ENCODE measurements around the gene GET3. TPM values are rescaled to one million over a fixed set of nuclear protein-coding genes. Genes with fewer than 3 reads are reported as not detected.

GET3 gene
- total and polyA plus RNA-seq, 2 of the 13 experiments (the other 11 are each of a cell fraction or from before 2014, with no cell fraction given): 57.7 to 59.4 TPM

DNA sequence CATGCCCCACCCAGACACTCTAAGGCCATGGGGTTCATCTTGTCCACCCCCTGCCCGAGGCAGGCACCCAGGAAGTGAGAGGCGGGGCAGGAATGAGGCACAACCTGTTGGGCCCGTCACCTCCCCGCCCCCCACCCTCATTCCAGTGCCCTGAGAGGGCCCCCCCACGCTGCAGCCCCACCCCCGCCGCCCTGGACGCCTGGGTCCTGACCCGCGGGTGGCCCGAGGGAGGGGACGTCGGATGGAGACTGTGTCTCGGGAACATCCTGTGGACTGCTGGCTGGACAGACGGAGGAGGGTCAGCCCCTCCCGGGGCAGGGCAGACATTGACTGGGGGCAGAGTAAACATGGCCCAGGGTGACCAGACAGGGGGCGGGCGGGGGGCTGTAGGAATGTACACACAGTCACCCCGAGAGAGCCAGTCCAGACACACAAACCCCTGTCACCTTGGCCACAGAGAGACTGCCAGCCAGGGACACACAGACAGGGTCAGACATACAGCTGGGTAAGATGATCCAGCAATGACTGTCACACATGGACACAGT is 46.6 kb downstream of the GET3 start (continued):
- TF ChIP-seq ZNF678 (CRISPR knock-in tag; IDR thresholded peaks at IDR 0.05) (no peak), ZBTB8A (CRISPR knock-in tag; IDR thresholded peaks at IDR 0.05; ENCODE audit: borderline replicate concordance, low read depth) (no peak), SOX5 (CRISPR knock-in tag; IDR thresholded peaks at IDR 0.05; ENCODE audit: borderline replicate concordance) (no peak), NFYB (CRISPR knock-in tag; IDR thresholded peaks at IDR 0.05) (no peak), RAD51 (IDR thresholded peaks at IDR 0.05; ENCODE audit: borderline replicate concordance) (no peak), NCOA2 (CRISPR knock-in tag; IDR thresholded peaks at IDR 0.05) (peak; percentile 13; the same call in 1 of the 2 replicates), ZNF33A (CRISPR knock-in tag; IDR thresholded peaks at IDR 0.05; ENCODE audit: borderline replicate concordance) (no peak), NCOR1 (IDR thresholded peaks at IDR 0.05; ENCODE audit: borderline replicate concordance, low read length) (no peak), MXD1 (CRISPR knock-in tag; IDR thresholded peaks at IDR 0.05) (no peak), SMARCE1 (IDR thresholded peaks at IDR 0.05; ENCODE audit: borderline replicate concordance) (no peak), NPAS2 (CRISPR knock-in tag; IDR thresholded peaks at IDR 0.05; ENCODE audit: borderline replicate concordance) (no peak), ZNF556 (CRISPR knock-in tag; IDR thresholded peaks at IDR 0.05; ENCODE audit: borderline replicate concordance) (no peak; the same call in 1 of the 2 replicates), ZIK1 (CRISPR knock-in tag; IDR thresholded peaks at IDR 0.05; ENCODE audit: borderline replicate concordance, low read depth) (no peak), CBX1 (IDR thresholded peaks at IDR 0.05; ENCODE audit: low read depth) (no peak), HNF1A (IDR thresholded peaks at IDR 0.05; ENCODE audit: low read depth) (no peak), HNF1A (CRISPR knock-in tag; IDR thresholded peaks at IDR 0.05; ENCODE audit: borderline replicate concordance) (no peak), ZNF563 (CRISPR knock-in tag; IDR thresholded peaks at IDR 0.05) (no peak), EZH2 (conservative IDR thresholded peaks at IDR 0.05; ENCODE audit: low read depth, low read length) (no peak), ZFP41 (CRISPR knock-in tag; IDR thresholded peaks at IDR 0.05; ENCODE audit: borderline replicate concordance) (no peak), KDM5A (IDR thresholded peaks at IDR 0.05; ENCODE audit: borderline replicate concordance, low read length) (no peak), NR2F6 (IDR thresholded peaks at IDR 0.05) (peak; percentile 50), NR2F6 (CRISPR knock-in tag; IDR thresholded peaks at IDR 0.05) (peak; percentile 71), ZNF569 (CRISPR knock-in tag; IDR thresholded peaks at IDR 0.05; ENCODE audit: borderline replicate concordance) (no peak), ELK4 (CRISPR knock-in tag; IDR thresholded peaks at IDR 0.05; ENCODE audit: borderline replicate concordance) (no peak)
- TF ChIP-seq, protein P1, sequence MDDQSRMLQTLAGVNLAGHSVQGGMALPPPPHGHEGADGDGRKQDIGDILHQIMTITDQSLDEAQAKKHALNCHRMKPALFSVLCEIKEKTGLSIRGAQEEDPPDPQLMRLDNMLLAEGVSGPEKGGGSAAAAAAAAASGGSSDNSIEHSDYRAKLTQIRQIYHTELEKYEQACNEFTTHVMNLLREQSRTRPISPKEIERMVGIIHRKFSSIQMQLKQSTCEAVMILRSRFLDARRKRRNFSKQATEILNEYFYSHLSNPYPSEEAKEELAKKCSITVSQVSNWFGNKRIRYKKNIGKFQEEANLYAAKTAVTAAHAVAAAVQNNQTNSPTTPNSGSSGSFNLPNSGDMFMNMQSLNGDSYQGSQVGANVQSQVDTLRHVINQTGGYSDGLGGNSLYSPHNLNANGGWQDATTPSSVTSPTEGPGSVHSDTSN (CRISPR knock-in tag; IDR thresholded peaks at IDR 0.05; ENCODE audit: borderline replicate concordance): no peak

Measured in HepG2 (cell line).